ENCODE results near the gene GDAP2.

GRCh38 chr1:117859901-117860300 is 69.5 kb downstream of the GDAP2 start:
- TF ChIP-seq ARNT (IDR thresholded peaks at IDR 0.05) (no peak), SP1 (IDR thresholded peaks at IDR 0.05) (no peak), HDGF (IDR thresholded peaks at IDR 0.05; ENCODE audit: borderline replicate concordance) (no peak), FOXM1 (IDR thresholded peaks at IDR 0.05; ENCODE audit: borderline replicate concordance) (no peak), L3MBTL2 (conservative IDR thresholded peaks at IDR 0.05) (no peak), ELF4 (IDR thresholded peaks at IDR 0.05) (no peak), FOXA1 (IDR thresholded peaks at IDR 0.05) (no peak), TARDBP (IDR thresholded peaks at IDR 0.05) (no peak)

Data from HEK293T (cell line).